HS-5 (cell line): Measurements from ENCODE around the gene PIK3R5.

ENCODE experiments used
- DNase-seq: peaks from one replicate; pipeline ENCODE4 v3.0.0-alpha.2; 2012; ENCODE audit warnings: low read depth

Gene PIK3R5

GRCh38 chr17:8924595-8924994, 40.9 kb downstream of the PIK3R5 start:
- DNase-seq, result no peak

GRCh38 chr17:8923762-8924161, 41.7 kb downstream of the PIK3R5 start:
- no peak for DNase-seq

GRCh38 chr17:8922928-8923327, 42.6 kb downstream of the PIK3R5 start:
- no peak for DNase-seq

- DNase-seq, result peak; percentile 98
These were observed 43.1 kb downstream of the PIK3R5 start for GRCh38 chr17:8922451-8922850.

GRCh38 chr17:8921147-8921546, 44.4 kb downstream of the PIK3R5 start:
- DNase-seq, result no peak

GRCh38 chr17:8918807-8919465, 46.6 kb downstream of the PIK3R5 start:
- peak; percentile 79 for DNase-seq

GRCh38 chr17:8916466-8916865, 49.0 kb downstream of the PIK3R5 start:
- DNase-seq, result no peak

GRCh38 chr17:8914554-8914953, 51.0 kb downstream of the PIK3R5 start:
- DNase-seq, result no peak

- DNase-seq, result no peak
These were observed 51.6 kb downstream of the PIK3R5 start for GRCh38 chr17:8913879-8914278.

GRCh38 chr17:8913091-8913490, 52.4 kb downstream of the PIK3R5 start:
- no peak for DNase-seq

GRCh38 chr17:8912084-8912981, 53.2 kb downstream of the PIK3R5 start:
- no peak for DNase-seq

- DNase-seq, result no peak
These were observed 54.4 kb downstream of the PIK3R5 start for GRCh38 chr17:8910969-8911604.

- no peak for DNase-seq
These were observed 55.8 kb downstream of the PIK3R5 start for GRCh38 chr17:8909586-8910270.

GRCh38 chr17:8905331-8905730, 60.2 kb downstream of the PIK3R5 start:
- DNase-seq, result no peak

- no peak for DNase-seq
These were observed 60.8 kb downstream of the PIK3R5 start for GRCh38 chr17:8904686-8905085.

GRCh38 chr17:8904201-8904600, 61.3 kb downstream of the PIK3R5 start:
- no peak for DNase-seq

- DNase-seq, result no peak
These were observed 64.6 kb downstream of the PIK3R5 start for GRCh38 chr17:8900626-8901585.

- no peak for DNase-seq
These were observed 65.3 kb downstream of the PIK3R5 start for GRCh38 chr17:8900207-8900606.

GRCh38 chr17:8898636-8899035, 66.9 kb downstream of the PIK3R5 start:
- no peak for DNase-seq

GRCh38 chr17:8898126-8898525, 67.4 kb downstream of the PIK3R5 start:
- DNase-seq, result no peak
